ENCODE data around the gene FRS3. TPM values are rescaled to one million over a fixed set of nuclear protein-coding genes. Genes with fewer than 3 reads are reported as not detected.

The FRS3 gene
- total RNA-seq, 1 donor, result 1.8 TPM

DNA sequence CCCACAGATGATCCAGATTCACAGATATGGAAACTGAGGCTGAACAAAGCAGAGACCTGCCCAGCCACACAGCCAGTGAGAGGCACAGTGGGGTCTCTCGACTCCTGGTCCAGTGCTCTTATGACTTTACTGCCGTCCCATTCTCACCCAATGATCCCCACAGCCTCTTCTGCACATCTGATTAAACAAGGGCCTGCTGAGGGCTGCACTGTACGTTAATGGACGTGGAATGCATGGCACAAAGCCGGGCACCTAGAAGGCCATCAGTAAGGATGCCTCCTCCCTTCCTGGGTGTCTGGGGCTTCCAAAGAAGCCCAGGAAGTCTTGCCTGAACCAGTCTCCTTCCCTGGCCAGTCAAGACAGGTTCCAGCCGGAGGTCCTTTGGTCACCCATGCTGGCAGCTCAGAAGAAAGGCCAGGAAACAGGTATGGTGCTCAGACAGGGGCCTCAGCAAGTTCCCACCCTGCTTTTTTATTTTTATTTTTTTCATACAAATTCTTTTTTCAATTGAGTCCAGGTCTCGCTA is 48.1 kb downstream of the FRS3 start:
- Histone ChIP-seq H3K79me2 (ENCODE audit: insufficient read depth, low read length) (peaks cover 43% of the 10 kb centered on the region), H4K20me1 (ENCODE audit: insufficient read depth, low read length) (peaks cover 22% of the 10 kb centered on the region)
- peak; percentile 64 for DNase-seq (ENCODE audit: insufficient read length, low spot score, missing footprints)

GRCh38 chr6:41730531-41731436 is 48.9 kb downstream of the FRS3 start:
- H3K79me2 ChIP-seq (ENCODE audit: insufficient read depth, low read length), result peaks cover 46% of the 10 kb centered on the region

More for the DNA sequence above, 48.1 kb downstream of the FRS3 start:
- H3K4me3 ChIP-seq (ENCODE audit: insufficient read depth, low read length), result no peak overlapping the region
- H3K27ac ChIP-seq (ENCODE audit: low read depth, low read length), result no peak overlapping the region
- H3K36me3 ChIP-seq (ENCODE audit: insufficient read depth, low read length), result no peaks in the 10 kb centered on the region
- H3K4me2 ChIP-seq (ENCODE audit: insufficient read depth, low read length), result no peak overlapping the region
- no peak overlapping the region for H2AFZ ChIP-seq (ENCODE audit: low read length)
- TF ChIP-seq, protein P1, sequence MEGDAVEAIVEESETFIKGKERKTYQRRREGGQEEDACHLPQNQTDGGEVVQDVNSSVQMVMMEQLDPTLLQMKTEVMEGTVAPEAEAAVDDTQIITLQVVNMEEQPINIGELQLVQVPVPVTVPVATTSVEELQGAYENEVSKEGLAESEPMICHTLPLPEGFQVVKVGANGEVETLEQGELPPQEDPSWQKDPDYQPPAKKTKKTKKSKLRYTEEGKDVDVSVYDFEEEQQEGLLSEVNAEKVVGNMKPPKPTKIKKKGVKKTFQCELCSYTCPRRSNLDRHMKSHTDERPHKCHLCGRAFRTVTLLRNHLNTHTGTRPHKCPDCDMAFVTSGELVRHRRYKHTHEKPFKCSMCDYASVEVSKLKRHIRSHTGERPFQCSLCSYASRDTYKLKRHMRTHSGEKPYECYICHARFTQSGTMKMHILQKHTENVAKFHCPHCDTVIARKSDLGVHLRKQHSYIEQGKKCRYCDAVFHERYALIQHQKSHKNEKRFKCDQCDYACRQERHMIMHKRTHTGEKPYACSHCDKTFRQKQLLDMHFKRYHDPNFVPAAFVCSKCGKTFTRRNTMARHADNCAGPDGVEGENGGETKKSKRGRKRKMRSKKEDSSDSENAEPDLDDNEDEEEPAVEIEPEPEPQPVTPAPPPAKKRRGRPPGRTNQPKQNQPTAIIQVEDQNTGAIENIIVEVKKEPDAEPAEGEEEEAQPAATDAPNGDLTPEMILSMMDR (IDR thresholded peaks at IDR 0.05; ENCODE audit: extremely low read depth, low read depth, low read length), result no peak
- no peaks in the 10 kb centered on the region for H3K9me3 ChIP-seq (ENCODE audit: low read depth, low read length)
- H3K4me1 ChIP-seq (ENCODE audit: insufficient read depth, low read length), result peaks cover 30% of the 10 kb centered on the region
- no peaks in the 10 kb centered on the region for H3K27me3 ChIP-seq (ENCODE audit: insufficient read depth, low read length)

GRCh38 chr6:41729624-41730023 is 50.1 kb downstream of the FRS3 start:
- H3K4me1 ChIP-seq (ENCODE audit: insufficient read depth, low read length), result peaks cover 22% of the 10 kb centered on the region
- peaks cover 25% of the 10 kb centered on the region for H4K20me1 ChIP-seq (ENCODE audit: insufficient read depth, low read length)
- H3K4me3 ChIP-seq (ENCODE audit: insufficient read depth, low read length), result no peak overlapping the region
- H3K4me2 ChIP-seq (ENCODE audit: insufficient read depth, low read length), result no peak overlapping the region
- no peak for DNase-seq (ENCODE audit: insufficient read length, low spot score, missing footprints)
- H2AFZ ChIP-seq (ENCODE audit: low read length), result no peak overlapping the region
- peaks cover 52% of the 10 kb centered on the region for H3K79me2 ChIP-seq (ENCODE audit: insufficient read depth, low read length)
- H3K36me3 ChIP-seq (ENCODE audit: insufficient read depth, low read length), result no peaks in the 10 kb centered on the region
- H3K27me3 ChIP-seq (ENCODE audit: insufficient read depth, low read length), result no peaks in the 10 kb centered on the region
- H3K27ac ChIP-seq (ENCODE audit: low read depth, low read length), result no peak overlapping the region
- TF ChIP-seq, protein P1 (IDR thresholded peaks at IDR 0.05; ENCODE audit: extremely low read depth, low read depth, low read length), result no peak
- no peaks in the 10 kb centered on the region for H3K9me3 ChIP-seq (ENCODE audit: low read depth, low read length)

More at GRCh38 chr6:41730531-41731436, 48.9 kb downstream of the FRS3 start:
- H3K9me3 ChIP-seq (ENCODE audit: low read depth, low read length), result no peaks in the 10 kb centered on the region
- peaks cover 24% of the 10 kb centered on the region for H3K4me1 ChIP-seq (ENCODE audit: insufficient read depth, low read length)
- no peaks in the 10 kb centered on the region for H3K36me3 ChIP-seq (ENCODE audit: insufficient read depth, low read length)
- H3K4me2 ChIP-seq (ENCODE audit: insufficient read depth, low read length), result no peak overlapping the region
- peaks cover 22% of the 10 kb centered on the region for H4K20me1 ChIP-seq (ENCODE audit: insufficient read depth, low read length)
- DNase-seq (ENCODE audit: insufficient read length, low spot score, missing footprints), result peak; percentile 85
- no peaks in the 10 kb centered on the region for H3K27me3 ChIP-seq (ENCODE audit: insufficient read depth, low read length)
- TF ChIP-seq, protein P1 (IDR thresholded peaks at IDR 0.05; ENCODE audit: extremely low read depth, low read depth, low read length), result no peak
- H3K4me3 ChIP-seq (ENCODE audit: insufficient read depth, low read length), result no peak overlapping the region
- H2AFZ ChIP-seq (ENCODE audit: low read length), result no peak overlapping the region
- H3K27ac ChIP-seq (ENCODE audit: low read depth, low read length), result no peak overlapping the region

DNA sequence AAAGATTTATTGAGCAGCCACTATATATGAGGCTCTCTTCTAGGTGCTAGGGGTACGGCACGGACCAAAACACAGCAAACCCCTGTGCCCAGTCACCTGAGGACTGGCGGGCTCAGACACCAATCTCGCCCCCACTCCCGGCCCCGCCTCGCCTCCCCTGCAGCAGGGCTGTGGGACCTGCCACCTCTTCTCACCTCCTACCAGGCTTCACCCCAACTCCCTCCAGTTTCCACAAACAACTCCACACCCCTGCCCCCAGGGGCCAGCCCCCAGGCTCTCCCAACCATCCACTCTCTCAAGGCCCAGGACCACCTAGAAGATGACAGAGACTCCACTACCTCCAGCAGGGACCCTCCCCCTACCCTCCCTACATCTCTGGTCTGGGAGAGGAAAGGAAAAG is 50.7 kb downstream of the FRS3 start:
- no peak overlapping the region for H2AFZ ChIP-seq (ENCODE audit: low read length)
- peaks cover 28% of the 10 kb centered on the region for H3K4me1 ChIP-seq (ENCODE audit: insufficient read depth, low read length)
- peak; percentile 65 for DNase-seq (ENCODE audit: insufficient read length, low spot score, missing footprints)
- no peaks in the 10 kb centered on the region for H3K36me3 ChIP-seq (ENCODE audit: insufficient read depth, low read length)
- peaks cover 52% of the 10 kb centered on the region for H3K79me2 ChIP-seq (ENCODE audit: insufficient read depth, low read length)
- no peak overlapping the region for H3K27ac ChIP-seq (ENCODE audit: low read depth, low read length)
- no peaks in the 10 kb centered on the region for H3K27me3 ChIP-seq (ENCODE audit: insufficient read depth, low read length)
- H4K20me1 ChIP-seq (ENCODE audit: insufficient read depth, low read length), result peaks cover 26% of the 10 kb centered on the region
- no peak overlapping the region for H3K4me2 ChIP-seq (ENCODE audit: insufficient read depth, low read length)
- H3K9me3 ChIP-seq (ENCODE audit: low read depth, low read length), result no peaks in the 10 kb centered on the region
- H3K4me3 ChIP-seq (ENCODE audit: insufficient read depth, low read length), result no peak overlapping the region
- TF ChIP-seq, protein P1 (IDR thresholded peaks at IDR 0.05; ENCODE audit: extremely low read depth, low read depth, low read length), result no peak
